ENCODE measurements around the gene ATG4A.

Gene ATG4A

GRCh38 chrX:108171671-108172070, 80.1 kb downstream of the ATG4A start:
- DNase-seq = no peak

- no peak for DNase-seq
Observed at GRCh38 chrX:108173874-108174273, 82.3 kb downstream of the ATG4A start.

GRCh38 chrX:108177351-108178142, 86.0 kb downstream of the ATG4A start:
- DNase-seq = peak; percentile 2

GRCh38 chrX:108178143-108178498, 86.5 kb downstream of the ATG4A start:
- no peak for DNase-seq

GRCh38 chrX:108186811-108187210, 95.2 kb downstream of the ATG4A start:
- DNase-seq = no peak

- no peak for DNase-seq
Observed at GRCh38 chrX:108198420-108198819, 106.8 kb downstream of the ATG4A start.

- no peak for DNase-seq
Observed at GRCh38 chrX:108199041-108199440, 107.5 kb downstream of the ATG4A start.

GRCh38 chrX:108199691-108200090, 108.1 kb downstream of the ATG4A start:
- DNase-seq = peak; percentile 7

- DNase-seq = no peak
Observed at GRCh38 chrX:108203540-108203939, 112.0 kb downstream of the ATG4A start.
